GM23338 (cell line): Measurements from ENCODE around the gene ENPP5.

Experiments
- CREB1 ChIP-seq: fragments of 250-450 bp; sonication (Bioruptor Pico); IDR thresholded peaks from 2 replicates; pipeline ENCODE4 v1.5.0; 2020; ENCODE audit warnings: low read depth, mild to moderate bottlenecking, moderate library complexity
- ETS1 ChIP-seq: IDR thresholded peaks from 2 replicates; pipeline ENCODE4 v1.6.1; 2016; ENCODE audit warnings: antibody characterized with exemption
- EZH2 ChIP-seq: fragments of 200-600 bp; sonication (generic); IDR thresholded peaks from one replicate; pipeline ENCODE4 v1.8.0; 2017; ENCODE audit warnings: antibody characterized with exemption, mild to moderate bottlenecking, low read depth; ENCODE audit not compliant: unreplicated experiment
- EZH2phosphoT487 ChIP-seq: fragments of 200-600 bp; sonication (generic); IDR thresholded peaks from one replicate; pipeline ENCODE4 v1.8.1; 2018; ENCODE audit warnings: antibody characterized with exemption; ENCODE audit not compliant: unreplicated experiment
- NANOG ChIP-seq: IDR thresholded peaks from 2 replicates; pipeline ENCODE4 v1.6.1; 2016; ENCODE audit warnings: antibody characterized with exemption, borderline replicate concordance
- POLR2AphosphoS5 ChIP-seq: IDR thresholded peaks from 2 replicates; pipeline ENCODE4 v1.6.1; 2016; ENCODE audit warnings: antibody characterized with exemption, low read depth
- REST ChIP-seq: IDR thresholded peaks from one replicate; pipeline ENCODE4 v1.6.1; 2018; ENCODE audit warnings: antibody characterized with exemption; ENCODE audit not compliant: unreplicated experiment
- ZNF331 ChIP-seq: fragments of 250-450 bp; sonication (Bioruptor Pico); IDR thresholded peaks from 2 replicates; pipeline ENCODE4 v1.5.0; 2020; ENCODE audit warnings: low read depth, mild to moderate bottlenecking, moderate library complexity
- ZNF462 ChIP-seq: fragments of 250-450 bp; sonication (Bioruptor Pico); IDR thresholded peaks from 2 replicates; pipeline ENCODE4 v1.5.0; 2020; ENCODE audit warnings: mild to moderate bottlenecking, moderate library complexity
- TF ChIP-seq, protein P1 (sequence below), 2 experiments: fragments of 200-600 bp in 1 of 2; sonication (generic) in 1 of 2; conservative IDR thresholded peaks; 2 replicates each; pipeline versions ENCODE4 v1.5.1 to v1.6.1; 2016 to 2017; ENCODE audit warnings: antibody characterized with exemption in 2 of 2, low read depth in 2 of 2, mild to moderate bottlenecking in 2 of 2, moderate library complexity in 1 of 2

GRCh38 chr6:46211917-46212316, 41.1 kb upstream of the ENPP5 start:
- TF ChIP-seq, protein P1, sequence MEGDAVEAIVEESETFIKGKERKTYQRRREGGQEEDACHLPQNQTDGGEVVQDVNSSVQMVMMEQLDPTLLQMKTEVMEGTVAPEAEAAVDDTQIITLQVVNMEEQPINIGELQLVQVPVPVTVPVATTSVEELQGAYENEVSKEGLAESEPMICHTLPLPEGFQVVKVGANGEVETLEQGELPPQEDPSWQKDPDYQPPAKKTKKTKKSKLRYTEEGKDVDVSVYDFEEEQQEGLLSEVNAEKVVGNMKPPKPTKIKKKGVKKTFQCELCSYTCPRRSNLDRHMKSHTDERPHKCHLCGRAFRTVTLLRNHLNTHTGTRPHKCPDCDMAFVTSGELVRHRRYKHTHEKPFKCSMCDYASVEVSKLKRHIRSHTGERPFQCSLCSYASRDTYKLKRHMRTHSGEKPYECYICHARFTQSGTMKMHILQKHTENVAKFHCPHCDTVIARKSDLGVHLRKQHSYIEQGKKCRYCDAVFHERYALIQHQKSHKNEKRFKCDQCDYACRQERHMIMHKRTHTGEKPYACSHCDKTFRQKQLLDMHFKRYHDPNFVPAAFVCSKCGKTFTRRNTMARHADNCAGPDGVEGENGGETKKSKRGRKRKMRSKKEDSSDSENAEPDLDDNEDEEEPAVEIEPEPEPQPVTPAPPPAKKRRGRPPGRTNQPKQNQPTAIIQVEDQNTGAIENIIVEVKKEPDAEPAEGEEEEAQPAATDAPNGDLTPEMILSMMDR (conservative IDR thresholded peaks at IDR 0.05; ENCODE audit: low read depth in 2 of 2), result no peak
- no peak for TF ChIP-seq POLR2AphosphoS5
- TF ChIP-seq EZH2, result no peak
- TF ChIP-seq ZNF331, result no peak
- no peak for TF ChIP-seq NANOG
- no peak for TF ChIP-seq CREB1 (CRISPR knock-in tag)
- TF ChIP-seq ETS1, result no peak
- TF ChIP-seq EZH2phosphoT487, result no peak
- TF ChIP-seq REST, result no peak
- TF ChIP-seq ZNF462 (CRISPR knock-in tag), result no peak
